BE2C (cell line): Measurements from ENCODE around the gene AHCY.

Experiments
- DNase-seq: peaks from one replicate; pipeline ENCODE4 v3.0.0-alpha.2; 2020
- H3K27me3 ChIP-seq: fragments of 250-450 bp; sonication (Bioruptor Pico); 2 replicates; pipeline ENCODE4 v1.5.1; 2020; ENCODE audit warnings: mild to moderate bottlenecking
- H3K36me3 ChIP-seq: fragments of 250-450 bp; sonication (Bioruptor Pico); 2 replicates; pipeline ENCODE4 v1.5.1; 2020; ENCODE audit warnings: mild to moderate bottlenecking
- H3K4me1 ChIP-seq: fragments of 250-450 bp; sonication (Bioruptor Pico); 2 replicates; pipeline ENCODE4 v1.5.1; 2020
- H3K4me3 ChIP-seq: 2 replicates; pipeline ENCODE4 v1.5.1; 2011; ENCODE audit warnings: low read depth, low read length
- H3K9me3 ChIP-seq: fragments of 250-450 bp; sonication (Bioruptor Pico); 2 replicates; pipeline ENCODE4 v1.5.1; 2020
- CTCF ChIP-seq: IDR thresholded peaks from 2 replicates; pipeline ENCODE4 v1.5.1; 2012; ENCODE audit warnings: mild to moderate bottlenecking, low read depth, low read length

Gene AHCY

GRCh38 chr20:34240693-34241615 is 62.2 kb downstream of the AHCY start, which contains the start of gene ASIP:
Gene ASIP (plus strand): TSS chr20:34241423. CDS start chr20:34260375, 18,952 bp downstream.
- no peaks in the 10 kb centered on the region for H3K9me3 ChIP-seq
- no peak for DNase-seq
- no peak for TF ChIP-seq CTCF
- H3K4me3 ChIP-seq, result no peak within 1 kb of the TSS
- peaks cover 4% of the 10 kb centered on the region; the same call in 1 of the 2 replicates for H3K4me1 ChIP-seq
- H3K36me3 ChIP-seq, result no peaks in the 10 kb centered on the region
- H3K27me3 ChIP-seq, result no peaks in the 10 kb centered on the region

- H3K36me3 ChIP-seq, result no peaks in the 10 kb centered on the region
- no peak overlapping the region for H3K4me3 ChIP-seq
- no peak for TF ChIP-seq CTCF
- no peaks in the 10 kb centered on the region for H3K9me3 ChIP-seq
- no peaks in the 10 kb centered on the region for H3K27me3 ChIP-seq
- DNase-seq, result no peak
- H3K4me1 ChIP-seq, result peaks cover 4% of the 10 kb centered on the region; the same call in 1 of the 2 replicates
Measured at GRCh38 chr20:34240121-34240520, 63.0 kb downstream of the AHCY start.

GRCh38 chr20:34237942-34238341 is 65.2 kb downstream of the AHCY start:
- no peak for TF ChIP-seq CTCF
- Histone ChIP-seq H3K4me1 (peaks cover 4% of the 10 kb centered on the region; the same call in 1 of the 2 replicates), H3K36me3 (no peaks in the 10 kb centered on the region), H3K9me3 (no peaks in the 10 kb centered on the region), H3K27me3 (no peaks in the 10 kb centered on the region), H3K4me3 (no peak overlapping the region)
- DNase-seq, result no peak

- Histone ChIP-seq H3K27me3 (no peaks in the 10 kb centered on the region), H3K36me3 (no peaks in the 10 kb centered on the region), H3K4me3 (no peak overlapping the region), H3K4me1 (peaks cover 4% of the 10 kb centered on the region; the same call in 1 of the 2 replicates), H3K9me3 (no peaks in the 10 kb centered on the region)
- no peak for TF ChIP-seq CTCF
- DNase-seq, result no peak
Measured at GRCh38 chr20:34235875-34236274, 67.3 kb downstream of the AHCY start.

GRCh38 chr20:34233687-34234086 is 69.5 kb downstream of the AHCY start:
- H3K36me3 ChIP-seq, result no peaks in the 10 kb centered on the region
- H3K4me1 ChIP-seq, result no peaks in the 10 kb centered on the region
- no peak overlapping the region for H3K4me3 ChIP-seq
- no peaks in the 10 kb centered on the region for H3K27me3 ChIP-seq
- TF ChIP-seq CTCF, result no peak
- no peak for DNase-seq
- no peaks in the 10 kb centered on the region for H3K9me3 ChIP-seq

- Histone ChIP-seq H3K4me3 (no peak overlapping the region), H3K27me3 (no peaks in the 10 kb centered on the region), H3K4me1 (no peaks in the 10 kb centered on the region), H3K9me3 (no peaks in the 10 kb centered on the region), H3K36me3 (no peaks in the 10 kb centered on the region)
- TF ChIP-seq CTCF, result no peak
- no peak for DNase-seq
Measured at GRCh38 chr20:34232494-34233087, 70.6 kb downstream of the AHCY start.
